Measurements from ENCODE around the gene MRPL4. TPM values are rescaled to one million over a fixed set of nuclear protein-coding genes. Genes with fewer than 3 reads are reported as not detected.

Gene MRPL4
- total RNA-seq, 4 donors from 2014 or later, result 77.6 to 105 (median 92.6) TPM

DNA sequence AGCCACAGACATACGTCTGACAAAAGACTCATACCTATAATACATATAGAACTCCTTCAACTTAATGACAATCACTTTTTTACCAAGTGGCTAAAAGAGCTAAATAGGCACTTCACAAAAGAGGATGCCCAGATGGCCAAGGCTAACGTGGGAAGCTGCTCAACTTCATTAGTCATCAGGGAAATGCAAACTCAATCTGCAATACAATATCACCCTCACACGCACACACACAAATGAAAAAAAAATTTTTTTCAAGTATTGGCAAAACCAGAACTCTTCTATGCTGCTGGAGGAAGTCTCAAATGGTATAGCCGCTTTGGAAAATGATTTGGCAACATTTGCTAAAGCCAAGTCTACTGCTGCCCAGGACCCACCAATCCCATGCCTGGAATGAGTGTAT is 42.7 kb upstream of the MRPL4 start:
- no peaks in the 10 kb centered on the region for H3K9me3 ChIP-seq
- H3K27me3 ChIP-seq, result no peaks in the 10 kb centered on the region
- H3K36me3 ChIP-seq, result no peaks in the 10 kb centered on the region
- intact Hi-C loops (cut with DNase I), result no loop called here
- TF ChIP-seq POLR2A (IDR thresholded peaks at IDR 0.05), result no peak
- TF ChIP-seq, protein P1, sequence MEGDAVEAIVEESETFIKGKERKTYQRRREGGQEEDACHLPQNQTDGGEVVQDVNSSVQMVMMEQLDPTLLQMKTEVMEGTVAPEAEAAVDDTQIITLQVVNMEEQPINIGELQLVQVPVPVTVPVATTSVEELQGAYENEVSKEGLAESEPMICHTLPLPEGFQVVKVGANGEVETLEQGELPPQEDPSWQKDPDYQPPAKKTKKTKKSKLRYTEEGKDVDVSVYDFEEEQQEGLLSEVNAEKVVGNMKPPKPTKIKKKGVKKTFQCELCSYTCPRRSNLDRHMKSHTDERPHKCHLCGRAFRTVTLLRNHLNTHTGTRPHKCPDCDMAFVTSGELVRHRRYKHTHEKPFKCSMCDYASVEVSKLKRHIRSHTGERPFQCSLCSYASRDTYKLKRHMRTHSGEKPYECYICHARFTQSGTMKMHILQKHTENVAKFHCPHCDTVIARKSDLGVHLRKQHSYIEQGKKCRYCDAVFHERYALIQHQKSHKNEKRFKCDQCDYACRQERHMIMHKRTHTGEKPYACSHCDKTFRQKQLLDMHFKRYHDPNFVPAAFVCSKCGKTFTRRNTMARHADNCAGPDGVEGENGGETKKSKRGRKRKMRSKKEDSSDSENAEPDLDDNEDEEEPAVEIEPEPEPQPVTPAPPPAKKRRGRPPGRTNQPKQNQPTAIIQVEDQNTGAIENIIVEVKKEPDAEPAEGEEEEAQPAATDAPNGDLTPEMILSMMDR (IDR thresholded peaks at IDR 0.05), result no peak
- no peaks in the 10 kb centered on the region for H3K4me1 ChIP-seq
- 30 to 32% methylated on average over 4 of the region's 4 CpGs for WGBS, 2 donors
- DNase-seq, result no peak
- H3K27ac ChIP-seq, result no peak overlapping the region
- no peak overlapping the region for H3K4me3 ChIP-seq

DNA sequence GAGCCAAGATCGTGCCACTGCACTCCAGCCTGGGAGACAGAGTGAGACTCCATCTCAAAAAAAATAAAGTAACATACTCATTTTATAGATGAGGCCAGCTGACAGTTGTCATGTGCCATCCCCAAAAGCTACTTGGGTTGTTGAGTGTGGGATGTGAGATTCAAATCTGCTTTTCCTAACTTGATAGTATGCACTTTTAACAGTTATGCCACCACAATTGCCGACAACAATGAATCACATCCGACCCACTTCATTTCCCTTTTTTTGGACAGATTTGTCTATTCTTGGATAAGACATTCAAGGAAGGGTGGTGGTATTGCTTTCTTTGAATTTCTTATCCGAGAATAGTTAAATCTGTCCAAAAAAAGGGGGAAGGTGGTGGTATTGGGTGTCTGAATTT is 41.0 kb upstream of the MRPL4 start:
- no peaks in the 10 kb centered on the region for H3K4me1 ChIP-seq
- DNase-seq, result no peak
- H3K27ac ChIP-seq, result no peak overlapping the region
- no peak overlapping the region for H3K4me3 ChIP-seq
- TF ChIP-seq, protein P1 (IDR thresholded peaks at IDR 0.05), result no peak
- TF ChIP-seq POLR2A (IDR thresholded peaks at IDR 0.05), result no peak
- no peaks in the 10 kb centered on the region for H3K9me3 ChIP-seq
- 81 to 88% methylated on average over 4 of the region's 4 CpGs for WGBS, 2 donors
- no peaks in the 10 kb centered on the region for H3K27me3 ChIP-seq
- no peaks in the 10 kb centered on the region for H3K36me3 ChIP-seq
- intact Hi-C loops (cut with DNase I), result no loop called here

DNA sequence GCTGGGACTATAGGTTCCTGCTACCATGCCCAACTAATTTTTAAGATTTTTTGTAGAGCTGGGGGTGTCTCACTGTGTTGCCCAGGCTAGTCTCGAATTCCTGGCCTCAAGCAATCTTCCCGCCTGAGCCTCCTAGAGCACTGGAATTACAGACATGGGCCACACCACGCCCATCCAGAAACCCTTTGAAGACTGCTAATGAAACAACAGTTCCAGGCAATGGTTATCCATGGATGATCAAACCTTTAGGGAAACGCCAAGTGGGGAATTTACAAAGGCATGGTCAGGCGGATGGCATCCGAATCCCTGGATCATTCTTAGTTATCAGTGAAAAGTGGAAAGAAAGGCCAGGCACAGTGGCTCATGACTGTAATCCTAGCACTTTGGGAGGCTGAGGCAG is 40.3 kb upstream of the MRPL4 start:
- no peak for DNase-seq

DNA sequence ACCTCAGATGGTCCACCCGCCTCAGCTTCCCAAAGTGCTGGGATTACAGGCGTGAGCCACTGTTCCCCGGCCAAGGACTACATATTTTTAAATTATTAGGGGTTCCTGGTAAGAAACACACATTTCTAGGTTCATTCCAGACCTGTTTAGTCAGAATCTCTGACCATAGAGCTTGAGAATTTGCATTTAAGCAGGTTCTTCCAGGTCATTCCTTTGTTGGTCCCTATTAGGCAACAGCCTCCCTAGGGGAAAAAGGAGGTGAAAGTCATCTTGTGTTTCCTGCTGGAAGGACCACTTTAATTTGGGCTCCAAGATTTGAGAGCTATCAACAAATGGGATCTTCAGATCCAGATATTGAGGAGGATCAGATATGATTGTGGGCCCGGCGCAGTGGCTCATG is 37.2 kb upstream of the MRPL4 start:
- Histone ChIP-seq H3K4me3 (no peak overlapping the region), H3K4me1 (no peaks in the 10 kb centered on the region), H3K36me3 (no peaks in the 10 kb centered on the region), H3K27me3 (no peaks in the 10 kb centered on the region), H3K9me3 (no peaks in the 10 kb centered on the region), H3K27ac (no peak overlapping the region)
- intact Hi-C loops (cut with DNase I), result no loop called here
- no peak for TF ChIP-seq POLR2A (IDR thresholded peaks at IDR 0.05)
- TF ChIP-seq, protein P1 (IDR thresholded peaks at IDR 0.05), result no peak
- WGBS, 2 donors, result 70 to 84% methylated on average over 3 to 5 of the region's 5 CpGs
- no peak for DNase-seq

More for the DNA sequence above, 40.3 kb upstream of the MRPL4 start:
- Histone ChIP-seq H3K4me1 (no peaks in the 10 kb centered on the region), H3K9me3 (no peaks in the 10 kb centered on the region), H3K36me3 (no peaks in the 10 kb centered on the region), H3K27me3 (no peaks in the 10 kb centered on the region), H3K27ac (no peak overlapping the region), H3K4me3 (no peak overlapping the region)
- no peak for TF ChIP-seq POLR2A (IDR thresholded peaks at IDR 0.05)
- TF ChIP-seq, protein P1 (IDR thresholded peaks at IDR 0.05), result no peak
- 20 to 79% methylated on average over 1 to 5 of the region's 6 CpGs for WGBS, 2 donors
- intact Hi-C loops (cut with DNase I), result no loop called here

DNA sequence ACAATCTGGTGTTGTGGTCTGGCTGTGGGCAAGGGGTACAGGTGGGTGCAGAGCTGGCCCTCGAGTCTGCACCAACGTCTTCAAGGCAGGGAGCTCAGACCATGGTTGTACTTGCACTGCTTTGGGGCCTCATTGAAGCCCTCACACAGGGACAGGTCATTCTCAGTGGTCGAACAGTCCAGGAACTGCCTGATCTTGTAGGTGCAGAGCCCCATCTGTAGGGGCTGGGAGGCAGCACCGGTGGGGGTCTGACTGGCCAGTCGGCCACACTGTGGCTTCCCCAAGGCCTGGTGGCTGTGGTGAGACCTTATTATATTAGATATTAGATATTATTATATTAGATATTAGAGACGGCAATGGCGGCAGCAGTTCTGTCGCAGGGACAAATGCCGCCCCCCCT is 34.9 kb upstream of the MRPL4 start:
- intact Hi-C loops (cut with DNase I), result no loop called here
- no peaks in the 10 kb centered on the region for H3K27me3 ChIP-seq
- no peak overlapping the region for H3K4me3 ChIP-seq
- no peak for DNase-seq
- 87 to 91% methylated on average over 6 to 7 of the region's 9 CpGs for WGBS, 2 donors
- H3K4me1 ChIP-seq, result no peaks in the 10 kb centered on the region
- no peak overlapping the region for H3K27ac ChIP-seq
- no peak for TF ChIP-seq POLR2A (IDR thresholded peaks at IDR 0.05)
- TF ChIP-seq, protein P1 (IDR thresholded peaks at IDR 0.05), result no peak
- H3K36me3 ChIP-seq, result no peaks in the 10 kb centered on the region
- no peaks in the 10 kb centered on the region for H3K9me3 ChIP-seq
